Parathyroid adenoma (tissue), 2 donors: ENCODE data around the gene EDN2.

Experiments
- H2AFZ ChIP-seq: fragments of 300-600 bp; sonication (generic); one replicate; pipeline ENCODE4 v1.7.0; 2017; ENCODE audit warnings: antibody characterized with exemption, mild to moderate bottlenecking
- H3K27ac ChIP-seq: fragments of 300-600 bp; sonication (generic); one replicate; pipeline ENCODE4 v1.7.0; 2017
- H3K27me3 ChIP-seq: fragments of 300-600 bp; sonication (generic); one replicate; pipeline ENCODE4 v1.7.0; 2017; ENCODE audit warnings: low read length; ENCODE audit not compliant: control insufficient read depth, insufficient read depth
- H3K36me3 ChIP-seq: fragments of 300-600 bp; sonication (generic); one replicate; pipeline ENCODE4 v1.7.0; 2017; ENCODE audit warnings: low read length; ENCODE audit not compliant: control insufficient read depth, insufficient read depth
- H3K4me1 ChIP-seq: fragments of 300-600 bp; sonication (generic); one replicate; pipeline ENCODE4 v1.7.0; 2017; ENCODE audit warnings: control low read depth
- H3K4me2 ChIP-seq: fragments of 300-600 bp; sonication (generic); one replicate; pipeline ENCODE4 v1.7.0; 2017; ENCODE audit warnings: low read length
- H3K4me3 ChIP-seq: fragments of 300-600 bp; sonication (generic); one replicate; pipeline ENCODE4 v1.7.0; 2017; ENCODE audit warnings: low read depth, low read length
- H3K79me2 ChIP-seq: fragments of 300-600 bp; sonication (generic); one replicate; pipeline ENCODE4 v1.7.0; 2017; ENCODE audit warnings: control low read depth
- H3K9ac ChIP-seq: fragments of 300-600 bp; sonication (generic); one replicate; pipeline ENCODE4 v1.7.0; 2017; ENCODE audit warnings: mild to moderate bottlenecking
- H3K9me3 ChIP-seq: fragments of 300-600 bp; sonication (generic); one replicate; pipeline ENCODE4 v1.7.0; 2017; ENCODE audit warnings: low read length; ENCODE audit not compliant: control insufficient read depth
- CTCF ChIP-seq: fragments of 300-600 bp; sonication (generic); IDR thresholded peaks from one replicate; pipeline ENCODE4 v1.7.0; 2017; ENCODE audit warnings: antibody characterized with exemption, mild to moderate bottlenecking
- donor health status: primary hyperparathyroidism.

The EDN2 gene

DNA sequence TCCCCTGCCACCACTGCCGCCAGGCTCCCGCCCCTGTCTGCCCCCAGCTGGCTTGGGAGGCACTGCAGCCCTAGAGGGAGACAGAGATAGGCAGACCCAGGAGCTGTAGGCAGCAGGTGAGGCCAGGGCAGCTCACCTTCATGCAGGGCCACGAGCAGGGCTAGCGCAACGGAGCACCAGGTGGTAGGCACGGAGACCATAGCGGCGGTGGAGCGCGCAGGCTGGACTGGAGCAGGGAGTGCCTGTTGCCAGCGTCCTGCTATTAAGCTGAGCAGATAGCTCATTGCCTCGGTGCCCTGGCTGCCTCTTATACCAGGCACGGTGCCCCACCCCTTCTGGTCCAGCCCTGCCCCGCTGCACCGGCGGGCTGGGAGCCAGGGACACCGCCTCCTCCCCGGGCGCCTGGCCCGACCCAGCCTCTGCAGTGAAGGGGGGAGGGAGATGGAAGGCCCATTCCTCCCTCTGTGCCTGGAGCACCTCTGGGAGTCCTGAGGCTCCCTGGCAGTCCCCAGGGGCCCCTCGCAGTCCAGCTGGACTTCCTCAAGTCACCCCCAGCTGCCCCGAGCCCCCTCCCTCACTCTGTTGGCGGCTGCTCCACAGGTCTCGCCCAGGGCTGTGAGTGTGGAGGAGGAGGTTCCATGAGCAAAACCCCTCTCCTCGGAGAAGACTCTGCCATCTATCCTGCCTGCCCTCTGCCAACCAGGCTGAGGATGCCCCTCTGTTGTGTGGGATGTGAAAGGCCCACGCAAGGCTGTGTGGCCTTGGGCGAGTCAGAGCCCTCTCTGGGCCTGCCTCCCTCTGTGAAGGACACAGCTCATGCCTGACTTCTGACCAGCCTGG, at the start of gene EDN2:
TSS of gene EDN2 (minus strand) at position 282 of the 840 bp plus-strand sequence. CDS start at position 200, 82 bp downstream.
- H3K9ac ChIP-seq, result no peak within 1 kb of the TSS
- H3K27me3 ChIP-seq, result no peaks in the 10 kb centered on the region
- no peaks in the 10 kb centered on the region for H3K36me3 ChIP-seq
- H3K9me3 ChIP-seq, result no peaks in the 10 kb centered on the region
- peaks cover 5% of the 10 kb centered on the region for H3K4me1 ChIP-seq
- H3K4me2 ChIP-seq, result peak within 1 kb of the TSS; percentile 39
- H3K4me3 ChIP-seq, result no peak within 1 kb of the TSS
- H3K27ac ChIP-seq, result no peak within 1 kb of the TSS
- no peaks in the 10 kb centered on the region for H3K79me2 ChIP-seq
- no peak within 1 kb of the TSS for H2AFZ ChIP-seq
- no peak for TF ChIP-seq CTCF

DNA sequence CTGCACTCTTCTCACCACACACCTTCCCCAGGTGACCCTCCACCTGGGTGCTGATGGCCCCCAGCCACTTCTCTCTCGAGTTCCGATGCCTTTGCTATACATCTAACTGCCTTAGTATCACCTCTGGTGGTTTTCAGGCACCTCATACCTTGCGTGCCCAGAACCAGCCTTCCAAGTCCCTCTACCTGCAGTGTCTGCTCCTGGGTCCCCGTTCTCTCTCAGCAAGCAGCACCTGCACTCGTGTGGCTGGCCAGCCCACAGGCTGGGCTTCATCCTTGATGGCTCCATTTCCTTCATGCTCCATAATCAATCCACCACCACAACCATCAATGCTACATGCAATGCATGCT, 49.2 kb upstream of the EDN2 start:
- TF ChIP-seq CTCF, result no peak

DNA sequence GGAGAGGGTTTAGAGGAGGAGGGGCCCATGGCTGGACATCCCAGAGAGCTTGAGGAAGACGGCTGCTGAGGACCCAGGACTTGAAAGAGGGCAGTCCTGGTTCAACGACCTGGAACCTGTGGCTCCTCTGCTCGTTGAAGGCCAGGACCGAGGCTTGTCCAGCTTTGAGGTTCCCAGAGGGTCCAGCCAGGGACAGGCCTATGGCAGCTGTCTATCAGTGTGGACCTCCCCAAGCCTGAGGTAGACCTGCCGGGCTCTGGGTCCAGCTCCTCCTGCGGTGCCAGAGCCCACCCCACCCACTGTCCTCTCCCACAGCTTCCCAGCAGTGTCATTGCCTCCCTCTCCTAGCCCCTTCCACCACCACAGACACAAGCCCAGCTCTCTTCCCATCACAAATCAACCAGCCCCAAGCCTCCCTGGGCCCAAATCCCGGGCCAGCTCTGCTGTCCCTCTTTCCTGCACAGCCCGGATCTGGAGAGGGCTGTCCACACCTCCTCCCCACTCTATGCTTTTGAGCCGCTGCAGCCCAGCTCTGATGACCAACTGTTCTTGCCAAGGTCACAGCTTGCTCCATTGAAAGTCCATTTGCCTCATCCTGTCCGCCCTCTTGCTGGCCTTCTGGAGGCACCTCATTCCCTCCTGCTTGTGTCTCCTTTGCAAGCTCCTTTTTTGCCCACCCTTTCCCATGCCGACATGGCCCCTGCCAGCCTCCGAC, 48.7 kb upstream of the EDN2 start:
- TF ChIP-seq CTCF, result no peak
- Histone ChIP-seq H3K4me1 (no peaks in the 10 kb centered on the region), H3K27ac (no peak overlapping the region), H3K36me3 (no peaks in the 10 kb centered on the region), H3K27me3 (no peaks in the 10 kb centered on the region), H3K79me2 (no peaks in the 10 kb centered on the region), H3K4me2 (no peak overlapping the region), H3K9me3 (no peaks in the 10 kb centered on the region), H3K4me3 (no peak overlapping the region), H2AFZ (no peak overlapping the region), H3K9ac (no peak overlapping the region)

More for the DNA sequence above, 49.2 kb upstream of the EDN2 start:
- Histone ChIP-seq H3K4me3 (no peak overlapping the region), H3K4me1 (no peaks in the 10 kb centered on the region), H3K4me2 (no peak overlapping the region), H3K9ac (no peak overlapping the region), H2AFZ (no peak overlapping the region), H3K9me3 (no peaks in the 10 kb centered on the region), H3K36me3 (no peaks in the 10 kb centered on the region), H3K27me3 (no peaks in the 10 kb centered on the region), H3K27ac (no peak overlapping the region), H3K79me2 (no peaks in the 10 kb centered on the region)

DNA sequence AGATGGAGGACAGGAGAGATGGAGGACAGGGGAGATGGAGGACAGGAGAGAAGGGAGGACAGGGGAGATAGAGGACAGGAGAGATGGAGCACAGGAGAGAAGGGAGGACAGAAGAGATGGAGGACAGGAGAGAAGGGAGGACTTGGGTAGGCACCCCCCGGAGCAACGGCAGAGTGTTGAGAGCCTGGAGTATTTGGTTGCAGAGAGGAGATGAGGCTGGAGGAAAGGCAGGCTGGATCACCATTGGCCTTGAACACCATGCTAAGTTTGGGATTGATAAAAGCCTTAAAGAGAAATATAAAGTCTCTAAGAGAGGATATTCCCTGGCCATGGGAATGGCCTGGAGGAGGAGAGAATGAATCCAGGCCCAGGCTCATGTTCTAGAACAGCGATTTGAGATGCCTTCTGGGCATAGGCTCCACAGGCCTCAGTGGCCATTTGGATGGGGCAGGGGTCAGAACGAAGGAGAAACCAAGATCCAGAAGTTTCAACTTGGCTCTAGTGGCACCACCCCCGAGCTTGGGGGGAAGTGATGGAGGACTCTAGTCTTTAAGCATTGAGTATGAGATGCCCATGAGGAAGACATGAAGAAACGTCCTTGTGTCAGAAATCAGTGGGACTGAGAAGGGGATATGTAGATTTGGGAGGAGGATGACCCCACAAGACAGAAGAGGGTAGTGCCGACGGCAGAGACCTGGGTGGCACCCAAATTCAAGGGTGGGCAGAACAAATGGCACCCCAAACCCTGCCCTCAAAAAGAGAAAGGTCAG, 47.9 kb upstream of the EDN2 start:
- no peak overlapping the region for H3K4me2 ChIP-seq
- no peaks in the 10 kb centered on the region for H3K9me3 ChIP-seq
- no peak for TF ChIP-seq CTCF
- no peaks in the 10 kb centered on the region for H3K36me3 ChIP-seq
- H3K27me3 ChIP-seq, result no peaks in the 10 kb centered on the region
- no peaks in the 10 kb centered on the region for H3K79me2 ChIP-seq
- H2AFZ ChIP-seq, result no peak overlapping the region
- no peaks in the 10 kb centered on the region for H3K4me1 ChIP-seq
- no peak overlapping the region for H3K27ac ChIP-seq
- no peak overlapping the region for H3K4me3 ChIP-seq
- H3K9ac ChIP-seq, result no peak overlapping the region
